Muscle of back (tissue), 11 donors: ENCODE measurements around the gene COMMD1. TPM values are rescaled to one million over a fixed set of nuclear protein-coding genes. Genes with fewer than 3 reads are reported as not detected.
"Not testable (repeated sequence)": the region's sequence is repeated elsewhere in the genome, so short reads cannot be mapped to it uniquely, and the experiment has no call there.

ENCODE experiments used
- DNase-seq, 3 donors: peaks; one replicate each; pipeline versions ENCODE4 v3.0.0 to v3.0.0-alpha.2; 2013
- polyA plus RNA-seq, 10 donors: library from polyadenylated mRNA; unstranded; fragments of 120-200 nt; gene quantifications; one replicate each; pipeline ENCODE4 v1.2.1, GENCODE V29; 2013; ENCODE audit not compliant: insufficient read length in 10 of 10

Gene COMMD1
- polyA plus RNA-seq, 10 donors, result 49.7 to 85.8 (median 73.1) TPM

DNA sequence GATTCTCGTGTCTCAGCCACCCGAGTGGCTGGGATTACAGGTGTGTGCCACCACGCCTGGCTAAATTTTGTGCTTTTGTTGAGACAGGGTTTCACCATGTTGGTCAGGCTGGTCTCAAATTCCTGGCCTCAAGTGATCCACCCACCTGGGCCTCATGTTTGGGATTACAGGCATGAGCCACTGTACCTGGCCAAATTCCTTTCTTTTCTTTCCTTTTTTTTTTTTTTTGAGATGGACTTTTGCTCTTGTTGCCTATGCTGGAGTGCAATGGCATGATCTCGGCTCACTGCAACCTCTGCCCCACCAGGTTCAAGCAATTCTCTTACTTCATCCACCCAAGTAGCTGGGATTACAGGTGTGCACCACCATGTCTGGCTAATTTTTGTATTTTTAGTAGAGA lies 9.3 kb downstream of the COMMD1 start:
- not testable (repeated sequence) for DNase-seq

GRCh38 chr2:61920548-61920947 lies 15.1 kb downstream of the COMMD1 start:
- DNase-seq, result no peak

DNA sequence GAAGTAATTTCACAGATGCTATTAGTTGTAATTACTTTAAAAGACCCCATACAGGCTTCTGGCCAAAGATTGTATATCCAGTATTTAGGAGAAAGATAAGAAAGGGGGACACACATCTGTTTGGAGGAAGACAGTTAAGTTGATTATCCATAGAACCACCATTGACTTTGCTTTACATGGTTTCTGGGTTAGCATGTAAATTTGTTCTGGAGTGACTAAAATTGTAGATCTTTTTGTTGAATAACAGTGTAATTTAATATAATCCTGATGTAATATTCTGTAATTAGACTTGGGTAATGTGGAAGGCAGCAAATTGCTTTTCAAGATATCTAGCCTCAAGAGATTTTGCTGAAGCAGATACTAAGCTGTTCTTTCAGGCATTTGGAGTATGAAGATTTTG lies 17.2 kb downstream of the COMMD1 start:
- DNase-seq, result no peak

DNA sequence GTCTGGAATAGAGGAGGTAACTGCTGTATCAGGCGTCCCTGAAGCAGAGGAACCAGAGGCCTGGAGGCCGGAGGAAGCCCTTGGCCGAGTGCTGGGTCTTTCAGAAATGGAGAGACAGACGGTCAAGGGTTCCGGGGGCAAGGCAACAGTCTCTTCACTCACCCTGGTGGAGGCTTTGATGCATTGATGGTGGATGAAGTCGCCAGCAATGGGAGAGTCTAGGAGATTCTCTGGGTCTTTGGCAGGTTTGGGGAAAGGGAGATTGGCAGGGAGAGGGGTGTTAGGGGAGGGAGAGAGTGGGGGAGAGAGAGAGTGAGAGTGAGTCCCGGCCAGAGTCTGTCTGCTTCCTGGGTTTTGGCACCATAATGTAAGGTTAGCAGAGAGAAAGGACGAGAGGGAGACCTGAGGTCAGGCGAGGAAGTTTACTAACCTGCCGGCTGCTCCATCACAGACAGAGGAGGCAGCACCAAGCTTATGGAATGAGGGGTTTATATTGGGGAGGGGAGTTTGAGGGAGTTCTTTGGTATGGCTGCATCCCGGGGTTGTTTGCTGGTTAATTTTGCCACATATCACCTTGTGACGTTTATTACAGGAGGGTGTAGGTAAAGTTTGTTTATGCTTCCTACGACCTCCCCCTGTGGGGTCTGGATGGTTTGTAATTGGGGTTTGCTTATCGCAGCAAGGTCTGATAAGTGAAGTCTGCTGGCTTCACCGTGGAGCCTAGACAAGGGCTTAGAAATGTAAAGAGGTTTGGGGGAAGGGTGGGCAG lies 19.6 kb downstream of the COMMD1 start:
- no peak for DNase-seq

GRCh38 chr2:61926531-61927477 lies 21.3 kb downstream of the COMMD1 start:
- no peak for DNase-seq

GRCh38 chr2:61928826-61929461 lies 23.5 kb downstream of the COMMD1 start:
- DNase-seq, result no peak

DNA sequence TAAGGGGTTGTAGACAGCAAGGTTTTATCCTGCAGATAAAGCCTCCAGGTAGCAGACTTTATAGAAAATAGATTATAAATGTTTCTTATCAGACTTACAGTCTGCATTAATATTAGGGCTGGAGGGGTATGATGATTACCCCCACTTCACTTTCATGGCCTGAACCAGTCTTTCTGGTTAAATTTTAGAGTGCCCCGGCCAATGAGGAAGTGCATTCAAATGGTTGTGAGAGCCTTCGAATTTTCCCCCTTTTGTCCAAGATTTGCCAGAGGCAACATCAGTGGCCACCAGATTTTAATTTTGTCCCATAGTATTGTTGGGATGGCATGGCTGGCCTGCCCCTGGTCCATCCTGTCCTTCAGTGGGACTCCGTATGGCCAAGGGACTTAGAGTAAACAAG lies 31.6 kb downstream of the COMMD1 start:
- DNase-seq, result no peak

GRCh38 chr2:61937886-61938285 lies 32.4 kb downstream of the COMMD1 start:
- DNase-seq, result no peak

DNA sequence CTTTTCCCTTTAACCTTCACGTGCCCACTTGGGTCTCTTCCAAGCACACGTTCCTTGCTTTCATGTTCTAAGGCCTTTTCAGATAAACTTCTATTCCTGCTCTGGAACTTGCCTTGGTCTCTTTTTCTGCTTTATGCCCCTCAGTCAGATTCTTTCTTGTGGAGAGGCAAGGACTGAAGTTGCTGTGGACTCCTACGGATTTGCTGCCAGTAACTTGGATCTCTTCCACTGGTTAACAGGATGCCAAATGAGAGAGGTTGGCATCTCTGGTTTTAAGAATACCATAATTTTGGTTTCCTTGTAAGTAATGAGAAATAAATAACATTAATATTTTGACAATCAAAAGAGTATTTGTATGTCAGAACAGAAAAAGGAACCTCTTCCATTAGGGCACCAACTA lies 33.0 kb downstream of the COMMD1 start:
- DNase-seq, result no peak

- DNase-seq, result no peak
These were observed 37.8 kb downstream of the COMMD1 start for GRCh38 chr2:61943251-61943650.

- DNase-seq, result no peak
These were observed 41.2 kb downstream of the COMMD1 start for GRCh38 chr2:61946666-61947065.

GRCh38 chr2:61948661-61949457 lies 43.4 kb downstream of the COMMD1 start:
- no peak for DNase-seq

GRCh38 chr2:61949458-61949713 lies 43.9 kb downstream of the COMMD1 start:
- DNase-seq, result no peak

DNA sequence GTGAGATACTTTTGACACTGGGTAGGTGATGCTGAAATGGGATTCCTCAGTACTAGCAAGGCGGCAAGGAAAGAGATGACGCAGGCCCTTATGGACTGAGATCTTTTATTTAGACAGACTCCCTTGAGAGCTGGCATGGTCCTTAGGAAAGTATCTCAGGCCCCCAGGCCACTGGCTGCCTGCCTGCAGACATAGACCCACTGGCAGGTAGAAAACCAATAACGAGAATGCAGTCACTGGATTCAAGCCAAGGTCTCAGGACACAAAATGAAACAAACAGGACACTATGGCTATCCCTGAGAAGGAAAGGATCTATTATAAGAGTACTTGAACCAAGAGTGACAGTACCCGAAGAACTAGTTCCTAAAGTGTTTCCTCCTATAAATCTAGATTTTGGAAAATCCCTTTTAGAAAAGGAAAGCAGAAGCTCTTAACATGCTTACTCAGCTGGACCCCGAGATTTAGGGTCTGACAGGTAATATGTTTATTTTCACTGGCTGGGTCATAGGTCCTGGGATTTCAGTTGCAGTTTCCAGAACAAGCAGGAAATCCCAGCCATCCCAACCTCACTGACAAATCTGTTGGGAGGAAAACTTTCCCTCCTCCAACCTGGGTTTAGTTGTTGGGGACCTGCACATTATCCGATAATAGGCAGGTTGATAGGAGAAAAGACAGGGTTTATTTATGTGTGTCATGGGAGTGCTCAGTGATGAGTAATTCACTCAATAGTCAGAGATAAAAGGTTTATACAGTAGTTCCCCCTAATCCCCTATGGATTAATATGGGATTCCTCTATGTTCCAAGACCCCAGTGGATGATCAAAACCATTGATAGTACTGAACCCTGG lies 44.5 kb downstream of the COMMD1 start:
- DNase-seq, result no peak

DNA sequence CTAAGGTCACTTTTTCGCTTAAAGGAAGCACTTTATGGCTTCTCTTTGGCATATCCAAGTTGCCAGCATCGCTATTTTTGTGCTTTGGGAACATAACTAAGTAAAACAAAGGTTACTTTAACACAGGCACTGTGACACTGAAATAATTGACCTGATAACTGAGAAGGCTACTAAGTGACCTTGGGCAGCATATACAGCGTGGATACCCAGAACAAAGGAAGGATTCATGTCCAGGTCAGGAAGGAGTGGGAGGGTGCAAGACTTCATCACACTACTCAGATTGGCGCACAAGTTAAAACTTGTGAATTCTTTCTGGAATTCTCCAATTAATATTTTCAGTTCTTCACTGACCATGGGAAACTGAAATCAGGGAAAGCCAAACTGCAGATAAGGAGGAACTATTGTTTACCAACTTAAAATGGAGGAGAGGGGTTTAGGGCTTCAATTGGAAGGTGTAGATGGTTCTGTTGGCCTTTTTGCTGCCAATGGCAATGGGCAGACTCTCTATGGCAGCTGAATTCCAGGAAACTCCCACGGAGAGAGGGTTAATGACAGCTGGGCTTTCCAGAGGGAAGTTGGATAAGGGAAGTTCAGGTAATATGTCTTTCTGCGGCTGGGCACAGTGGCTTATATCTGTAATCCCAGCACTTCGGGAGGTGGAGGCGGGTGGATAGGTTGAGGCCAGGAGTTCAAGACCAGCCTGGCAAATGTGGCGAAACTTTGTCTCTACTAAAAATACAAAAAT lies 45.3 kb downstream of the COMMD1 start:
- DNase-seq, result no peak

- DNase-seq, result no peak
These were observed 46.4 kb downstream of the COMMD1 start for GRCh38 chr2:61951881-61952280.

DNA sequence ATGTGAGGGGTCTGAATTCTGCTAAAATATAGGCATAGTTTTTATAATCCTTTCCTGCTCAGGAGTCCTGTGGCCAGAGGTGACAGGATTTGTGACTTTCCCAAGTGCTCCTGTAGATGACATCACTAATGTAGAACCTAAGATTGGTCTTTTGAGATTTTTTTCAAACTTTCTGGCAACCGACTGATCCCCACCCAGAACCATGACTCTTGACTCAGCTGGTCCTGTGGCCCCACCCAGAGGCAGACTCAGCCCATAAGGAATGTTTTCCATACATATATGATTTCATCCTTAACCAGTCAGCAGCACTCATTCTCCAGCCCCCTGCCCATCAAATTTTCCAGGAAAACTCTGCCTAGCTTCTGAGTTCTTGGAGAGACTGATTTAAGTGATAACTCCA lies 46.8 kb downstream of the COMMD1 start:
- no peak for DNase-seq

GRCh38 chr2:61954856-61955255 lies 49.4 kb downstream of the COMMD1 start:
- not testable (repeated sequence) for DNase-seq

DNA sequence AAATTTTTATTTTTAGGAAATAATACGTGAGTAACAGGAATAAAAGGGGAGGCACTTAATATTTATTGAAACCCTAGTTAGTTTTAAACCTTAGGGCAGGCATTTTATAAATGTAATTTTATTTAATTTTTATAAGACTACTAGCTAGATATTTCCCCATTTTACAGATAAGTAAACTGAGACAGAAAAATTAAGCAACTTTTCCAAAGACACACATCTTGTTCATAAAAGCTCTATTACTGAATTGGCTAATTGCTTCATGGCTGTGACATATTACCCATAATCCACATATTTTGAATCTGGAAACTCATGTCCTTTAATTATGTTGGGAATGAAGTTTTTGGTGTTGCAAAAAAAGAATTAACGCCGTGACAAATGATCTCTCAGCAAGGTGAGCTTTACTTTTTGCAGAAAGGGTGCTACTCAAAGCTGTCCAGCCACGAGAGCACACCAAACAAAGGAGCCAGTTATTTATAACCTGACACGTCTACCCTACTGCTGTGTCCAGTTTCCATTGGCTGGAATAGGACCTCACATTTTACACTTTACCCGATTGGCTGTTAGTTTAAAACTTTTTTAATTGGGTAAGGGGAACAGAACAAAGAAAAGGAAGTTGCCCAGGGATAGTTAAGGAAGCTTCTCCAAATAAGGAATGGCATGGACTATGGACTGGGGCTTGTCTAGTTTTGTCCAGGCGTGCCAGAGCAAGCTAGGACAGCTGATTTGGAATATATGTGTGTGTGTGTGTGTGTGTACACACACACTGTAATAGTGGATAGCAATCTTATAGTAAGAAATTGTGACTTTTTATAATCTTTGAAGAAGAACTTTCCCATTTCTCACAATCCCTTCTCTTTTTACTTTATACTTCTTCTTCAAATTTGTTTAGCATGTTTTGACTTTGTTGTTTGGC lies 54.2 kb downstream of the COMMD1 start:
- DNase-seq, result no peak
